Neural cell (in vitro differentiated cells): ENCODE measurements around the gene KCNAB1. TPM values are rescaled to one million over a fixed set of nuclear protein-coding genes. Genes with fewer than 3 reads are reported as not detected.

Experiments used
- H2AFZ ChIP-seq: fragments of 200-600, 300-800 bp; sonication (generic), shearing (Covaris generic); 2 replicates; pipeline ENCODE4 v1.6.0; 2014; ENCODE audit warnings: low read depth, mild to moderate bottlenecking, antibody characterized with exemption, low read length, moderate library complexity
- H3F3A ChIP-seq: fragments of 200-600 bp; shearing (Covaris generic); 2 replicates; pipeline ENCODE4 v1.6.1; 2016; ENCODE audit warnings: mild to moderate bottlenecking, moderate library complexity, mixed read lengths, antibody characterized with exemption, low read length; ENCODE audit not compliant: insufficient read depth, poor library complexity, severe bottlenecking
- H3K27ac ChIP-seq: fragments of 200-600, 300-800 bp; sonication (generic), shearing (Covaris generic); 2 replicates; pipeline ENCODE4 v1.5.1; 2014; ENCODE audit warnings: mild to moderate bottlenecking, low read length, moderate library complexity
- H3K27me3 ChIP-seq: fragments of 300-800, 200-600 bp; sonication (generic), shearing (Covaris generic); 2 replicates; pipeline ENCODE4 v1.6.0; 2014; ENCODE audit warnings: mild to moderate bottlenecking, low read depth, low read length, moderate library complexity; ENCODE audit not compliant: insufficient read depth
- H3K36me3 ChIP-seq: fragments of 300-800, 200-600 bp; sonication (generic), shearing (Covaris generic); 2 replicates; pipeline ENCODE4 v1.5.1; 2014; ENCODE audit warnings: mild to moderate bottlenecking, antibody characterized with exemption, low read length, moderate library complexity; ENCODE audit not compliant: insufficient read depth
- H3K4me2 ChIP-seq: fragments of 300-800, 200-600 bp; sonication (generic), shearing (Covaris generic); 2 replicates; pipeline ENCODE4 v1.6.0; 2014; ENCODE audit warnings: mild to moderate bottlenecking, low read length
- H3K4me3 ChIP-seq: fragments of 300-800, 200-600 bp; sonication (generic), shearing (Covaris generic); 2 replicates; pipeline ENCODE4 v1.5.1; 2014; ENCODE audit warnings: mild to moderate bottlenecking, low read length, moderate library complexity
- H3K79me2 ChIP-seq: fragments of 200-600 bp; shearing (Covaris generic); replicated peaks from 2 replicates; pipeline ENCODE4 v1.6.0; 2014; ENCODE audit warnings: mild to moderate bottlenecking, low read length, moderate library complexity; ENCODE audit not compliant: insufficient read depth
- H3K9ac ChIP-seq: fragments of 300-800, 200-600 bp; sonication (generic), shearing (Covaris generic); 2 replicates; pipeline ENCODE4 v1.6.1; 2016; ENCODE audit warnings: mild to moderate bottlenecking, low read length, mixed read lengths
- H3K9me2 ChIP-seq: fragments of 200-600 bp; shearing (Covaris generic); 2 replicates; pipeline ENCODE4 v1.6.1; 2016; ENCODE audit warnings: mild to moderate bottlenecking, low read length, mixed read lengths; ENCODE audit not compliant: insufficient read depth
- H3K9me3 ChIP-seq: fragments of 200-600, 300-800 bp; sonication (generic), shearing (Covaris generic); 2 replicates; pipeline ENCODE4 v1.6.1; 2016; ENCODE audit warnings: mild to moderate bottlenecking, mixed run types, low read length, moderate library complexity, mixed read lengths
- H4K20me1 ChIP-seq: fragments of 200-600 bp; shearing (Covaris generic); 2 replicates; pipeline ENCODE4 v1.6.1; 2016; ENCODE audit warnings: mild to moderate bottlenecking, mixed run types; ENCODE audit not compliant: insufficient read depth
- CTCF ChIP-seq: fragments of 450-650 bp; IDR thresholded peaks from 2 replicates; pipeline ENCODE4 v1.5.1; 2014; ENCODE audit warnings: antibody characterized with exemption, mild to moderate bottlenecking, moderate library complexity; ENCODE audit not compliant: poor library complexity, severe bottlenecking
- EP300 ChIP-seq: fragments of 450-650 bp; conservative IDR thresholded peaks from 2 replicates; pipeline ENCODE4 v1.6.1; 2014; ENCODE audit warnings: antibody characterized with exemption, mild to moderate bottlenecking, moderate library complexity; ENCODE audit not compliant: poor library complexity, severe bottlenecking
- EZH2 ChIP-seq: fragments of 200-600, 300-800 bp; shearing (Covaris generic), sonication (generic); IDR thresholded peaks from 2 replicates; pipeline ENCODE4 v1.6.1; 2014; ENCODE audit warnings: antibody characterized with exemption, low read length, borderline replicate concordance, mild to moderate bottlenecking; ENCODE audit not compliant: insufficient read depth, poor library complexity, severe bottlenecking
- MXI1 ChIP-seq: fragments of 450-650 bp; conservative IDR thresholded peaks from 2 replicates; pipeline ENCODE4 v1.6.1; 2014; ENCODE audit warnings: antibody characterized with exemption, mild to moderate bottlenecking; ENCODE audit not compliant: poor library complexity, severe bottlenecking
- POLR2AphosphoS5 ChIP-seq: IDR thresholded peaks from 2 replicates; pipeline ENCODE4 v1.6.1; 2012
- RAD21 ChIP-seq: fragments of 450-650 bp; conservative IDR thresholded peaks from 2 replicates; pipeline ENCODE4 v1.6.1; 2014; ENCODE audit warnings: antibody characterized with exemption, mild to moderate bottlenecking, moderate library complexity
- REST ChIP-seq: IDR thresholded peaks from 2 replicates; pipeline ENCODE4 v1.6.1; 2012; ENCODE audit warnings: borderline replicate concordance
- SMC3 ChIP-seq: fragments of 450-650 bp; conservative IDR thresholded peaks from 2 replicates; pipeline ENCODE4 v1.6.1; 2014; ENCODE audit warnings: antibody characterized with exemption, mild to moderate bottlenecking, moderate library complexity; ENCODE audit not compliant: poor library complexity
- TAF1 ChIP-seq: IDR thresholded peaks from 2 replicates; pipeline ENCODE4 v1.6.1; 2012; ENCODE audit warnings: low read depth
- polyA plus RNA-seq: library from polyadenylated mRNA; depleted of rRNA; stranded (reverse); fragments of >200 nt; gene quantifications from 2 replicates; pipeline ENCODE4 v1.2.3, GENCODE V29; 2014

KCNAB1 gene
- polyA plus RNA-seq, 1 donor from 2014 or later: 14.9 TPM

- Histone ChIP-seq H3K9ac (no peak overlapping the region), H3K9me3 (no peaks in the 10 kb centered on the region), H3K9me2 (no peaks in the 10 kb centered on the region), H3K4me2 (no peak overlapping the region), H2AFZ (no peak overlapping the region), H3K36me3 (no peaks in the 10 kb centered on the region), H3F3A (no peaks in the 10 kb centered on the region), H3K27ac (no peak overlapping the region), H4K20me1 (no peaks in the 10 kb centered on the region), H3K27me3 (no peaks in the 10 kb centered on the region), H3K79me2 (no peaks in the 10 kb centered on the region), H3K4me3 (no peak overlapping the region)
- TF ChIP-seq CTCF: no peak
- TF ChIP-seq REST: no peak
- TF ChIP-seq EP300: no peak
- no peak for TF ChIP-seq POLR2AphosphoS5
- no peak for TF ChIP-seq RAD21
- TF ChIP-seq EZH2: no peak
- TF ChIP-seq TAF1: no peak
- no peak for TF ChIP-seq SMC3
These were observed 311.2 kb downstream of the KCNAB1 start for GRCh38 chr3:156431334-156432124.

GRCh38 chr3:156432563-156432962 is 312.2 kb downstream of the KCNAB1 start:
- TF ChIP-seq EP300: no peak
- TF ChIP-seq SMC3: no peak
- no peak for TF ChIP-seq POLR2AphosphoS5
- TF ChIP-seq REST: no peak
- no peak for TF ChIP-seq RAD21
- no peak for TF ChIP-seq TAF1
- TF ChIP-seq MXI1: no peak
- no peak for TF ChIP-seq CTCF
- no peak for TF ChIP-seq EZH2
- no peak overlapping the region for H2AFZ ChIP-seq
- no peaks in the 10 kb centered on the region for H3K9me2 ChIP-seq
- no peaks in the 10 kb centered on the region for H3K36me3 ChIP-seq
- H3K9ac ChIP-seq: no peak overlapping the region
- no peak overlapping the region for H3K27ac ChIP-seq
- no peak overlapping the region for H3K4me2 ChIP-seq
- no peak overlapping the region for H3K4me3 ChIP-seq
- no peaks in the 10 kb centered on the region for H3K79me2 ChIP-seq
- no peaks in the 10 kb centered on the region for H3K27me3 ChIP-seq
- no peaks in the 10 kb centered on the region for H3F3A ChIP-seq
- no peaks in the 10 kb centered on the region for H4K20me1 ChIP-seq
- no peaks in the 10 kb centered on the region for H3K9me3 ChIP-seq
